HG03521 (cell line): ENCODE results near the gene BMF.
"Not testable (repeated sequence)": the region's sequence is repeated elsewhere in the genome, so short reads cannot be mapped to it uniquely, and the experiment has no call there.

Source experiments
- ATAC-seq: cut with Tn5 transposase; IDR thresholded peaks from one replicate; pipeline ENCODE4 v1.9.1; 2021; ENCODE audit warnings: mild to moderate bottlenecking, moderate library complexity; ENCODE audit not compliant: unreplicated experiment

BMF gene

DNA sequence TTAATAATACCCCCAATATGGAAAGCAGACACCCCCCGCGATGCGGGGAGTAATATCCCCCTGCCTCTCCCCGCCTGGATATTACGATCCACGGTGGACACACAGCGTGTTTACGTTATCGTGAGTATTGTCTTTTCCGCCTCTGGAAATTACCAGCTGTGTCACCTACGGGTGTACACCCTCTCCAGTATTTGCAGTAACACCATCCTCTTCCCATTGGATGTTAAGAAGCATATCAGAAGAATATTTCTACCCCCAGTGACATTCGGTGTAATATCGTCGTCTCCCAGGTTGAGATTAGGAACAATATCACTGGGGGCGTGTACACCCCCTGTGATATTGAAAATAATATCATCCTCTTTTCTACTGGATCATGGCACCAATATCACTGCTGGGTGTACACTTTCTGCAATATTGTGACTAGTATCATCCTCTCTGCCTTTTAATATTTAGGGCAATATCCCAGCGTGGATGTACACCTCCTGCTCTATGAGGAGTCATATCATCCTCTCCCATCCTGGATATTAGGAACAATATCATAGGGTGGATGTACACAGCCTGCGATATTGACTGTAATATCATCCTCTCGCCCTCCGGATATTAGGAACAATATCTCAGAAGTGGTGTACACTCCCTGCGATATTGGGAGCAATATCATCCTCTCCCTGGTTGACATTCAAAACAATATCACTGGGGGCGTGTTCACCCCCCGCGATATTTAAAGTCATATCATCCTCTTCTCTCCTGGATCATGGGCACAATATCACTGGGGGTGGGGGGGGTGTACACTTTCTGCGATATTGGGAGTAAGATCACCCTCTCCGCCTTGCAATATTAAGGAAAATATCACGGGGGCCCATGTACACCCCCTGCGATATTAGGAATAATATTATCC is 20.3 kb upstream of the BMF start:
- no peak for ATAC-seq

DNA sequence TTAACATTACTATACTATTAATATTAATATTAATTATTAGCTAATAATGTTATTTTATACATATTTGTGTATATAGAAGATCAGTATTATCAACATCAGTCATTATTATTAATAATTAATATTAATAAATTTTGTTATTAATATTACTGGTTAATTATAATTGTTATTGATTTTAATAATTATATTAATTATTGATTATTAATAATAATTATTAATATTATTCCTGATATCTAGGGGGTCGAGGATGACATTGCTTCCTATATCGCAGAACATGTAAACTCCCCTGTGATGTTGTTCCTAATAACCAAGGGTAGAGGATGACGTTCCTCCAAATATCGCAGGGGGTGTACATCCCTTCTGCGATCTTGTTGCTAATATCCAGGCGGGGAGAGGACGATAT is 17.3 kb upstream of the BMF start:
- no peak for ATAC-seq

DNA sequence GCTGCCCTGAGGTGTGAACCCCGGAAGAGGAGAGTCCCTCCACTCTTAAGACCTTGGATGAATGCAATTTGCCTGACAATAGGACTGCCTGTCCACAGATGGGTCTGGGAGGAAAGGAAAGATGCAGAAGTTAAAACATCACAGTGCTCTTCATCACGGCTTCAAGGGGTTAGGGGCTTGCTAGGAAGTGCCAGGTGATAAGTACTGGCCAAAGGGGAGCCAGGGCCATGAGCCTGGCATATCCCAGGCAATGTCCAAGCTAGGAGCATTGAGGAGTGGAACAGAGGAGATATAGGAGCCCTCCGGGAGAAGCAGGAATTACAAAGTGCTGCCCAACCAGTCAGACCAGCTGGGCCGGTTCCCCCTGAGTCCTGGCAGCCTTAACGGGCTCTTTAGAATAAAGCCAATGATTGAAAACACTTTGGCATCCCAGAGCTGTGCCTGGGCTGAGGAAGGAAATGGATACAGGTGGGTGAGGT is 16.2 kb upstream of the BMF start:
- not testable (repeated sequence) for ATAC-seq

DNA sequence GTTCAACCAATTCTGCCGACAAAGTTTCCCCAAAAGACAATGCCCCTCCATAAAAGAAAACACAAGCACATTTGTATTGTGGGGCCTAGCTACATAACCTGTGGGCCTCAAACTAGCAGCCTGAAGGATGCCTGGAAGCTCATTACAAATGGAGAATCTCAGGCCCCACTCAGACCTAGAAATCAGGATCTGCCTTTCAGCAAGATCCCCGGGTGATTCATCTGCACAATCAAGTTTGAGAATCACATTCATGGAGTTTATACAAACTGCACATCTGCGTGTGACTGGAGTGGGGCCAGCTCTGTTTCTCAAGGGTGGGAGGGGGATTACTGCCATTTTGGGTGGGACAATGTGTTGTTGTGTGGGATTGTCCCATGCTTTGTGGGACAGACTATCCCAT is 15.7 kb upstream of the BMF start:
- ATAC-seq = not testable (repeated sequence)

DNA sequence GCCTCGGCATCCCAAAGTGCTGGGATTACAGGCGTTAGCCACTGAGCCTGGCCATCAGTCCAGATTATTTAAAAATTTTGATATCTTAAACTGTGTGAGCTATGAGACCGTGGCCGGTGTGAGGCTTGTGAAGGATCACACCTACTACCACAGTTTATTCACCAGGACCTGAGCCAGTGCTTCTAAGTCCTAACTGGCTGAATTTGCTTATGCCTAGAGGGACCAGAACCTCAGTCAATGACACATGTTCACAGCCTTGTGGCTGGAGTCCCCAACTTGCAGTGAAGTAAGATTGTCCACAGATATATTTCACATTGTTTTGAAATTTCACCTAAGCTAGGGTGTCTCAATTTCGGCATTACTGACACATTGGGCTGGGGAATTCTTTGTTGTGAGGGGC is 15.2 kb upstream of the BMF start:
- ATAC-seq = not testable (repeated sequence)

DNA sequence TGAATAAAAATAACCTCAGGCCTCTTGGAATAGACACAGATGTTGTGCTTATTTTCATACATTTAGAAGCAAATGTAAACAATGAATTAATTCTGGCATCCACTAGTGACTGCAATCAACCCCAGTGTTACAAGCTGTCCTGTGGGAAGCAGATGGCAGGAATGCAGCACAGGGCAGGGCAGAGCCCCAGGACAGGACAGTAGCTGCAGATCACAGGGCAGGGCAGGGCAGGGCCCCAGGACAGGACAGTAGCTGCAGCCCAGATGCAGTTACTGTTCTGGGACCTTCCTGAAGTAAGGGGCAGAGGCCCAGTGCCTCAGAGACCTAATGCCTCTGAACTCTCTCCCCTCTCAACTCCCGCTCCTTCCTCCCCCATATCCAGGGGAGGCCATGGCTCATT is 14.3 kb upstream of the BMF start:
- not testable (repeated sequence) for ATAC-seq

DNA sequence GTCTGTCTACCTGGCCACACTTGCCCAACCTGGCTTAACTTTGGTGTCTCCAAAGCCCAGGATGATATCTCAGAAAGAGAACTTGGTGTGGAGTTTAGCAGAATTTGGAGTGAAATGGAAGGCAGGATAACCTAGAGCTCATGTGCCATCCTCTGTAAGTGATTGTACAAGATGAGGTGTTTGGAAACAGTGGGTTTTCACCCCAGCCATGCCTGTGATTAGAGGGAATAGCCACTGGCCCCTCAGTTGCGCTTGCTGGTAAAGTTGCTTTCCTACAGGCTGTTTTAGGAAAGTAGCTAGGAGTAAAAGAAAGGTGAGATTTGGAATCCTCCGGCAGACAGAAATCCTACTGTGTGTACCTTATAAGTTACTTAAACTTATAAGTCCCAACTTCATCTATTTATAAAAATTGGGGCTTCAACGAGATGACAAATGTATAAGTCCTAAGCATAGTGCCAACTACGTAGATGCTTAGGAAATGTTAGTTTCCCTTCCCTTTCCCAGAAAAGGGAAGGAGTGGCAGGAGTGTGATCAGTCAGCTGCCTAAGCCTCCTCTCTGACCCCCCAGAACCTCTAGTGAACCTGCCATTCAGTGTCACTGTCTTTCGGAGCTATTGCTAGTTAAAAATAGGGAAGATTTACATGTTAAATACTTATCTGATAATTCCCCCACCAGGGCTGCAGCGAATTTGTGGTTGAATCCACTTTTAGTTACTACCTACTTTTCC is 13.4 kb upstream of the BMF start:
- no peak for ATAC-seq

DNA sequence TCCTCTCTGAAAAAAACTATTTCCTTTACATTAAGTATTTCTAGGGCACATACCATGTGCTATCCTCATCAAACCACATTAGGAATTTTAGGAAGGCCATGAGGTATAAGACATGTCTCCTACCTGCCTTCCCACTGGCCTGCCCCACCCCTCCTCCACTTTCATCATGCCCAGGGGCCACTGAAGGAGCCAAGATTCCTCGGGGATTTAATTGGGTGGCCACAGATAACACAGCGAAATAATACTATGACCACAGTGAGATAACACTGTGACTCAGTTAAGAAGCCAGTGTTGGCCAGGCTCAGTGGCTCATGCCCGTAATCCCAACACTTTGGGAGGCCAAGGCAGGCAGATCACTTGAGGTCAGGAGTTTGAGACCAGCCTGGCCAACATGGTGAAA is 9.8 kb upstream of the BMF start:
- no peak for ATAC-seq

DNA sequence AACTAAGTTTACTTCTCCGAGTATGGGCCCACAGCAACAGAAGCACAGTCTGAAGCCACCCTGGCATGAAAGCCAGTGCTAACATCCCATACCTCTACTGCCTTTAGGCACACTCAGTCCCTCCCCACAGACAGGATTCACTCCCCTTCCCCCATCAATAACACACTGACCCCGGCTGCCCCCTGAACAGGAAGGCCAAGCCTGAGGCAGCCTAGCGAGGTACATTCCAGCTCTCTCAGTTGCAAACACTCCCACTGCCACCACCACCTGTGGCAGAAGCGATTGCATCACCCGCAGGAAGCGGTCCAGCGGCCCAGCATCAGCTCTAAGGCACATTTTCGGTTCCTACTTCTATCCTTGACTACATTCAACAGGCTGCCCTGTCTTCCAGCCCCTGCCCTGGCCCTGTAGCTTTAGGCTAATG is 7.0 kb upstream of the BMF start:
- peak; percentile 77 for ATAC-seq

DNA sequence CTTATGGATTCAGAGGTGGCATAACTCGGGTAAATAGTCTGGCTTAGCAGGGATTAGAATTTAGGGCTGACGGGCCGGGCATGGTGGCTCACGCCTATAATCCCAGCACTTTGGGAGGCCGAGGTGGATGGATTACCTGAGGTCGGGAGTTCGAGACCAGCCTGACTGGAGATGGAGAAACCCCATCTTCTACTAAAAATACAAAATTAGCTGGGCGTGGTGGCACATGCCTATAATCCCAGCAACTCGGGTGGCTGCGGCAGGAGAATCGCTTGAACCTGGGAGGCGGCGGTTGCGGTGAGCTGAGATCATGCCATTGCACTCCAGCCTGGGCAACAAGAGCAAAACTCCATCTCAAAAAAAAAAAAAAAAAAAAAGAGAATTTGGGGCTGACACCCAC is 6.4 kb upstream of the BMF start:
- ATAC-seq = not testable (repeated sequence)

DNA sequence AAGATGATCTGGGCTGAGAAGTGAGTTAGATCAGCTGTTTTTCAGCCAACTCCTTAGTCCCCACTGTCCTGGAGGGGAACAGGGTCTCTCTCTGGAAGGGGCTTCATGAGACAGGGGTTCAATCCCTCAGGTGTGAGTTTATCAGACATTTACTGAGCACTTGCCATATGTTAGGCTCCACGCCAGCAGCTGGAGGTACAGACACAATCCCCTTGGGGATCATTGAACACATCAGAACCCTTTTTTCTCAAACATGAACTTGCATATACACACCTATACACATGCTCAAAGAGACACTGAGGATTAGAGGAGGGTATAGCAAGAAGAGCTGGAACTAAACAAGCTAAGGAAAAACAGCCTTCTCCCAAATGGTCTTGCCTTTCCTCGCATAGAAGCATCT is 5.5 kb upstream of the BMF start:
- no peak for ATAC-seq

DNA sequence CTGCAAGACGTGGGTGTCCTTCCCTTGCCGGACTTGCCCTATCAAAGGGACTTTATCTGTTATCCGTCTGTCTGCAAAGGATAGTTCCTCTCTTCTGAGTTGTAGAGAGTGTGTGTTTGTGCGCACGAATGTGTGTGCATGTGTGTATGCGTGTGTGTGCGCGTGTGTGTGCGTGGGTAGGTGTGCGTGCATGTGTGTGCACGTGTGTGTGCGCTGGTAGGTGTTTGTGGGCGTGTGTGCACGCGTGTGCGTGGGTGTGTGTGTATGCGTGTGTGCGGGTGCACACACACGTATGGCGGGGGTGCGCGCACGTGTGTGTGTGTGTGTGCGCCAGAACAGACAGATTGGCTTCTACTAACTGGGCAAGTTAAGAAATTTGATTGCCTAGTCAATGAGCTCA is 4.1 kb upstream of the BMF start:
- no peak for ATAC-seq

DNA sequence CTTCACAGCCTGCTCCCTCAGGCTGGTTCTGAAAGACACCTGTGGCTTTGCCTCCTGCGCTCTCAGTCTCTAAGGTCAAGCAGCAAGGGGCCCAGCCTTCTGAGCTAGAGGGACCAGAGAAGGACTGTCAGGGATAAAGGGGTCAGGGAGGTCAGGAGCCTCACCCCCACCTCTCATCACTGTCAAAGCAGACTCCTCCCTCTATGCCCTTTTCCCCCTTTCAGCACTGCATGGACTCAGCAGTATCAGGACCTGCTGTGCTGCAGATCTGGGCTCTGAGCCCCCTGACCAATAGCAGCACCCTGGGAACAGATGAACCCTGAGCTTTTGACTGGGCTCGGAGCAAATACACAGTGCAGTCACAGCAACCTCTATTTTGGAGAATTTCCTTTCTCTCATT is 3.2 kb upstream of the BMF start:
- ATAC-seq = no peak

DNA sequence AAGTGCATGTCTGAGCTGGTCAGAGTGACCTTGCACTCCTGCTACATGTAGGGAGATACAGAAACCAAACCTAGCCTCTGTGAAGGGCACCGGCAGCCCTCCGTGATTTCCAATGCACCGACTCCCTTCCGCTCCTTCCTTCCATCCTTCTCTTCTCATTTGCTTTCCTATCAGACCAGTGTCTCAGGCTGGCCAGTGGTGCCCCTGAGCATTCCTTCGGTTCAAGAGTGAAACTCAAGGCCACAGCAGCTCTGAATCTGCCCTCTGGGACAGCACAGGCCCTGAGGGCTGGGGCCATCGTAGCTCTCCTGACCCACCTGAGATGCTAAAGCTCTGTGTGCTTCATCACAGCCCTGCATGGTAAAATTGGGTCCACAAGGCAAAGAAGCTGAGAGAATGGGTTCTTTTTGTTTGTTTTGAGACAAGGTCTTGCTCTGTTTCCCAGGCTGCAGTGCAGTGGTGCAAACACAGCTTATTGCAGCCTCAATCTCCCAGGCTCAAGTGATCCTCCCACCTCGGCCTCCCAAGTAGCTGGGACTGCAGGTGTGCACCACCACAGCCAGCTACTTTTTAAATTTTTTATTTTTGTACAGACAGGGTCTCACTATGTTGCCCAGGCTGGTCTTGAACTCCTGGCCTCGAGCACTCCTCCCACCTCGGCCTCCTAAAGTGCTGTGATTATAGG is 2.3 kb upstream of the BMF start:
- no peak for ATAC-seq

DNA sequence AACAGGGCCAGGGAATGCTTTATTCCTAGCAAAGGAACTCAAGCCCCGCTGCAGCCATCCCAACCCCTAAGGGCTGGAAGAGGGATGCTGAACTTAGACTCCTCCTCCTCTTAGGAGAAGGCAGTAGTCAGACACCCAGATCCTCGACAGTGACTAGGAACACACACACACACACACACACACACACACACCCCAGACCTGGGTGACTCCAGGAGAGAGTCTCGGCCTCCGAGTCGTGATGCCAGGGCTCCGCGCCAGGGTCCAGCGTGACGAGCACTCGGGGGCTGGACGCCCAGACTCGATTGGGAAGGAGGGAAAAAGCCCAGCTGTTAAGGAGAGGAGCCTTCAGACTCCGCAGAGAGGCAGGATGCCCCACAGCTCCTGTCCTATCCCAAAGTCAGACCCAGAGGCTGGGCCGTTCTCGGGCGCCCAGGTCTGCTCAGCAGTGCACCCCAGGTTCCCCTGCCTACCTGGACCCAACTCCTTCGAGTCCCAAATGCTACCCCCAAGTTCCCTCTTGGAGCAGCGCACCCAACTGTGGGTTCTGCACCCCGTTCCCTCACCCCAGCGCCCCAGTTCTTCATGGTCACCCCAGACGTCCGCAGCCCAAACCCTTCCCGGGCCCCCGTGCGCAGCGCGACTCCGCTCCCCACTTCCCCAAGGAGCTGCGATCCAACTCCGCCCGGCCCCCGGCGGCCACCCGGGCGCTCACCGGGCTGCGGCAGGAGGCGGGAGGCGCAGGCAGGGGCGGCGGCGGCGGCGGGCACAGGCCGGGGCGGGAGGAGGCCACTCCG is 421 bp downstream of the BMF start:
- no peak for ATAC-seq

DNA sequence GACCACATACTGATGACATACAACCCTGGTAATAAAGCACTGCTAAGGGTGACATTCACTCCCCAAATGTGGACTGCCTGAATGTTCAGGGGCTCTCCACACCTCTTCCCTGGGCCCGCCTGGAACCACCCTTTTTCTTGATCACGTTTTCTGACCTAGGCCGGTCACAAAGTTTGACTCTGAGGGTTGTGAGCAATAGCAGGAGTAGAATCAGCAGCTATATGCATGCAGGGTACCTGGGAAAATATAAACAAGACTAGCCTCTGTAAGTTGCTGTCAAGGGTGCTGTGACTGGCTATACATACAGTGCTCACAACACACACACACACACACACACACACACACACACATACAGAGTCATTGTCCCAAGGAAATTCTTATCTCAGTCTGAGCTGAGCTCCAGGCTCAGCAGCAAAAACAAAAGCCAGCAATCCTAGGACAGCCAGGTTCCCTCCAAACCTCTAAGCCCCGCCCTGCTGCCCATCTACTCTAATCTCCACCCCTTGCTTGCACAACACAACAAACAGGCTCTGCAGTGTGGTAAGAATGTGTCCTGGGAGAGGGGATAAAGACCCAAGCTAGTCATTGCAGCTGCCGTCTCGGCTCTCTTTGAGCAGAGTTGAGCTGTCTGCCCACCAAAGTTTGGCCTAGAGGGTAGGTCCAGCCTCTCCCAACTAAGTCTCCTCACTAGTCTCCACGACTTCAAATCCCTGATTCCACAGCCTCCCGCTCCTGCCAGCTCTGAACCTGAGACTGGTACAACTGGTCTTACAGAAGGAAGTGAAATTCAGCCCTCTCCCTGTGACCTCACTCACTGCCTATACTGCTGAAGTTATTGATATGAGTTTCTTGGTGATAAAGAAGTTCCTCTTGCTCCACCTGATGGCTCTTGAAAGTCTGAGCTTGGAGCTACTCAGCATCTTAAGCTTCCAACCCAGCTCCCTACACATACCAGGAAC is 2.2 kb downstream of the BMF start:
- no peak for ATAC-seq

DNA sequence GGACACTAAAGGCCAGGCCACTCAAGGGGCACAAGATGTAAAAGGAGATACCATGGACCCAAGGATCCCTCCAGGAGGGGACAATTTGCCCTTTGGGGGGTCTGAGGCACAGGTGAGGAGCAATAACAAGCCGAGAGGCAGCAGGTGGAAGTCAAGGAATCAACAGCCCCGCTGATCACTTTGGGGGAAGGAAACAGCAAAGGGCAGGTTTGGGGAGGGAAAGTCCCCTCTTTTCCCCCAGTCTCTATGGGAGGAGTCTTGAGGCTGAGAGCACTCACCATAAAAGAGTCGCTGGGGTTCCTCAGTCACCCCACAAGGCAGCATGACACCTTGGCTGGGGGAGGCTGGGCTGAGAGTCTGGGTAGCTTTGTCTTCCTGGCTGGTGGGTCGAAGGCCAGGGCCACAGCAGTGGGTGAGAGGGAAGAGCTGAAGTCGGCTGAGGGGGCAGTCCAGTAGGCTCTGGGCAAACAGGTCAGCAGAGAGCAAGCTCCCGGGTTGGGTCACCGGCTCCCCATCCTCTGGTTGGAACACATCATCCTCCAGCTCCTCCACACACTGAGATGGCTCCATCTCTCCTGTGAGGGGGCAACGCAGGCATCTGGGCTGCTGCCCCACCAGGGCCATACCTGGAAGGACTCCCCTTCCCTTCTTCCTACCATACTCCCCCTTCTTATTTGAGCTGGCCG is 3.0 kb downstream of the BMF start:
- ATAC-seq = no peak

DNA sequence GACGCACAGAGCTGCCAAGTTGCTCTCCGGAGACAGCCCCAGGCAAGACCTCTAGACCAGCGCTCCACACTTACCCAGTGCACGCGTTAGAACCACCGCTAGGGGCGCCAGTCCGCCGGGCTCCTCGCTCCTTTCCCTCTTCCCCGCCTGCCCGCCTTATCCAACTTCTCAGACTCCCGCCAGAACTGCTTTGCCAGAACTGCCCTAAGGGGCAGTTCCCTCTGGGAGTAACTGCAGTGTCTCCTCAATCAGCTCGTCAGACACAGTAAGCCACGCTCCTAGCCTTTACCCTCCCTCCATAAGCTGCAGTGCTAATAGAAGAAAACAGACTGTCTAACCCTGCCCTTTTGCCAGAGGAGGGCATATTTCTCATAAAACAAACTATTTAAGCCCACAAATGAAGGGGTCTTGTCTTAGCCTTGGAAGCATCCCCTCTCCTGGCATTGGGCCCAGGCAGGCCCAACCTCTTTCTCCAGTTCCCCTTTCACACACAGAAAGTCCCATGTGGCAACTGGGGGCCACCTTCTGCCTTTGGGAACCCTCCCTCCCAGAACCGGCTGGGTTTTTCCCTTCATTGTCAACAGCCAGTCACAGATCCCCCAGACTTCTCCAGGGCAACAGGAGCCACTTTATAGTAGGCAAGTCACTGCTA is 3.7 kb downstream of the BMF start:
- ATAC-seq = peak; percentile 24
